H1 (cell line): ENCODE measurements around the gene PCNX1. TPM values are rescaled to one million over a fixed set of nuclear protein-coding genes. Genes with fewer than 3 reads are reported as not detected.

Source experiments
- CTCF ChIA-PET: fragments of 300-600 bp; sonication (Branson Sonifier 250); formaldehyde crosslinking; loops from one replicate; lab custom pipeline; 2021; ENCODE audit not compliant: partially characterized antibody; lab: Charles Lee
- POLR2A ChIA-PET: fragments of 300-600 bp; sonication (Branson Sonifier 250); formaldehyde crosslinking; loops from one replicate; lab custom pipeline; 2021; ENCODE audit warnings: inconsistent platforms; ENCODE audit not compliant: partially characterized antibody; lab: Charles Lee
- DNase-seq, 2 experiments: peaks; one replicate each; pipeline versions ENCODE4 v3.0.0 to v3.0.0-alpha.2; 2010 to 2022; ENCODE audit warnings: low spot score in 2 of 2, low read depth in 1 of 2, mixed read lengths in 1 of 2
- FAIRE-seq: peaks from 2 replicates; lab custom pipeline; 2011; peaks lifted over from hg19 to GRCh38; lab: Jason Lieb, UNC
- H2AFZ ChIP-seq: 2 replicates; pipeline ENCODE4 v1.8.1; 2012; ENCODE audit warnings: low read length, inconsistent platforms
- H2AK5ac ChIP-seq: 2 replicates; pipeline ENCODE4 v1.6.1; 2013; ENCODE audit warnings: low read depth, low read length
- H2BK120ac ChIP-seq: replicated peaks from 2 replicates; pipeline ENCODE3; 2013; ENCODE audit warnings: low read depth, low read length, inconsistent platforms
- H2BK12ac ChIP-seq: 2 replicates; pipeline ENCODE4 v1.6.1; 2013; ENCODE audit warnings: low read depth, low read length
- H2BK15ac ChIP-seq: 2 replicates; pipeline ENCODE4 v1.6.1; 2013; ENCODE audit warnings: low read length
- H2BK20ac ChIP-seq: 2 replicates; pipeline ENCODE4 v1.6.1; 2013; ENCODE audit warnings: low read length
- H2BK5ac ChIP-seq: 2 replicates; pipeline ENCODE4 v1.6.1; 2013; ENCODE audit warnings: low read depth, low read length
- H3K14ac ChIP-seq: 2 replicates; pipeline ENCODE4 v1.6.1; 2013; ENCODE audit warnings: inconsistent platforms; ENCODE audit not compliant: insufficient read length
- H3K18ac ChIP-seq: 2 replicates; pipeline ENCODE4 v1.6.1; 2013; ENCODE audit warnings: low read length; ENCODE audit errors: extremely low read depth
- H3K23ac ChIP-seq: 2 replicates; pipeline ENCODE4 v1.6.1; 2013; ENCODE audit warnings: inconsistent platforms; ENCODE audit not compliant: insufficient read length
- H3K23me2 ChIP-seq: 2 replicates; pipeline ENCODE4 v1.6.1; 2013; ENCODE audit warnings: low read depth, low read length
- H3K27ac ChIP-seq: 2 replicates; pipeline ENCODE4 v1.6.1; 2011; ENCODE audit warnings: low read depth, low read length, inconsistent platforms
- H3K27me3 ChIP-seq, 4 experiments: replicated peaks in 1 of 4; 1 replicate in 1 of 4; 2 replicates in 3 of 4; pipeline versions ENCODE4 v1.6.1 to v1.8.1; 2011 to 2013; ENCODE audit warnings: low read length in 3 of 4, mild to moderate bottlenecking in 3 of 4, inconsistent platforms in 2 of 4, mixed read lengths in 2 of 4, moderate library complexity in 1 of 4; ENCODE audit not compliant: control insufficient read depth in 3 of 4, insufficient read depth in 3 of 4; ENCODE audit errors: extremely low read depth in 1 of 4
- H3K36me3 ChIP-seq, 4 experiments: 2 replicates each; pipeline versions ENCODE4 v1.6.1 to v1.8.1; 2011 to 2013; ENCODE audit warnings: mild to moderate bottlenecking in 4 of 4, low read length in 3 of 4, moderate library complexity in 2 of 4, control low read depth in 1 of 4, inconsistent platforms in 1 of 4; ENCODE audit not compliant: insufficient read depth in 4 of 4, control insufficient read depth in 2 of 4
- H3K4ac ChIP-seq: replicated peaks from 2 replicates; pipeline ENCODE3; 2013; ENCODE audit warnings: low read length, low read depth, mixed read lengths, inconsistent platforms; ENCODE audit not compliant: insufficient read length
- H3K4me1 ChIP-seq, 4 experiments: replicated peaks in 1 of 4; 1 replicate in 1 of 4; 2 replicates in 3 of 4; pipeline versions ENCODE4 v1.6.1 to v1.8.1; 2011 to 2013; ENCODE audit warnings: low read length in 3 of 4, inconsistent platforms in 2 of 4, mixed read lengths in 1 of 4; ENCODE audit not compliant: insufficient read depth in 4 of 4, control insufficient read depth in 3 of 4
- H3K4me2 ChIP-seq, 2 experiments: 2 replicates each; pipeline versions ENCODE4 v1.6.1 to v1.8.1; 2011 to 2013; ENCODE audit warnings: low read depth in 2 of 2, low read length in 2 of 2, control low read depth in 1 of 2, inconsistent platforms in 1 of 2, mild to moderate bottlenecking in 1 of 2; ENCODE audit not compliant: insufficient read depth in 1 of 2
- H3K4me3 ChIP-seq, 4 experiments: fragments of 200-600, 300-600 bp in 1 of 4; sonication (generic), shearing (Covaris generic), sonication (Bioruptor Twin) in 1 of 4; 2 replicates each; pipeline versions ENCODE4 v1.5.1 to v1.8.1; 2011 to 2016; ENCODE audit warnings: low read length in 4 of 4, low read depth in 3 of 4, control low read depth in 2 of 4, inconsistent platforms in 2 of 4, mild to moderate bottlenecking in 2 of 4, mixed read lengths in 1 of 4, moderate library complexity in 1 of 4; ENCODE audit not compliant: insufficient read depth in 2 of 4; ENCODE audit errors: extremely low read depth in 1 of 4
- H3K56ac ChIP-seq: replicated peaks from 2 replicates; pipeline ENCODE3; 2013; ENCODE audit warnings: low read depth, mild to moderate bottlenecking, mixed read lengths, low read length, inconsistent platforms; ENCODE audit not compliant: insufficient read length
- H3K79me1 ChIP-seq: 2 replicates; pipeline ENCODE4 v1.6.1; 2013; ENCODE audit warnings: low read depth, low read length, control low read depth
- H3K79me2 ChIP-seq, 2 experiments: 2 replicates each; pipeline versions ENCODE4 v1.6.1 to v1.8.1; 2012 to 2013; ENCODE audit warnings: low read length in 2 of 2, mild to moderate bottlenecking in 2 of 2, inconsistent platforms in 1 of 2; ENCODE audit not compliant: insufficient read depth in 2 of 2, control insufficient read depth in 1 of 2
- H3K9ac ChIP-seq, 4 experiments: replicated peaks in 1 of 4; 1 replicate in 1 of 4; 2 replicates in 3 of 4; pipeline versions ENCODE4 v1.6.1 to v1.8.1; 2011 to 2013; ENCODE audit warnings: low read depth in 3 of 4, low read length in 3 of 4, control low read depth in 2 of 4, mild to moderate bottlenecking in 2 of 4, moderate library complexity in 2 of 4, inconsistent platforms in 1 of 4; ENCODE audit errors: extremely low read depth in 1 of 4
- H3K9me3 ChIP-seq, 2 experiments: 2 replicates each; pipeline versions ENCODE4 v1.6.1 to v1.8.1; 2012 to 2013; ENCODE audit warnings: mild to moderate bottlenecking in 2 of 2, moderate library complexity in 2 of 2, control low read depth in 1 of 2, inconsistent platforms in 1 of 2, low read depth in 1 of 2, low read length in 1 of 2, mixed read lengths in 1 of 2; ENCODE audit not compliant: insufficient read depth in 2 of 2
- H4K20me1 ChIP-seq, 2 experiments: replicated peaks in 1 of 2; 2 replicates each; pipeline versions ENCODE3 to v1.8.1; 2011 to 2013; ENCODE audit warnings: inconsistent platforms in 2 of 2, low read length in 2 of 2, mild to moderate bottlenecking in 1 of 2; ENCODE audit not compliant: insufficient read depth in 2 of 2, control insufficient read depth in 1 of 2
- H4K5ac ChIP-seq: 2 replicates; pipeline ENCODE4 v1.6.1; 2013; ENCODE audit warnings: low read length, low read depth, mixed read lengths, inconsistent platforms; ENCODE audit not compliant: insufficient read length
- H4K8ac ChIP-seq: 2 replicates; pipeline ENCODE4 v1.8.0; 2013; ENCODE audit warnings: mild to moderate bottlenecking, moderate library complexity, low read length, inconsistent platforms; ENCODE audit not compliant: insufficient read depth; ENCODE audit errors: extremely low read depth
- H4K91ac ChIP-seq: replicated peaks from 2 replicates; pipeline ENCODE3; 2013; ENCODE audit warnings: low read length, mixed read lengths, inconsistent platforms; ENCODE audit not compliant: insufficient read length
- JUN ChIP-seq: IDR thresholded peaks from 2 replicates; pipeline ENCODE4 v1.6.1; 2011; ENCODE audit warnings: low read depth, mild to moderate bottlenecking, improper control_type of control experiment, low read length
- WGBS, 2 experiments: shearing (Covaris generic) in 1 of 2; methylation state at CpG; one replicate each; pipeline versions ENCODE4 v1.1.6 to v1.1.7; 2013 to 2015; ENCODE audit warnings: low lambda C conversion rate in 2 of 2, mixed read lengths in 2 of 2, inconsistent platforms in 1 of 2, low coverage in 1 of 2, missing lambda C conversion rate in 1 of 2; ENCODE audit not compliant: insufficient replicate concordance in 2 of 2, insufficient coverage in 1 of 2, insufficient read length in 1 of 2; ENCODE audit errors: extremely low coverage in 1 of 2, missing lambda C conversion rate in 1 of 2; 5-methylcytosine and 5-hydroxymethylcytosine counted together
- polyA plus RNA-seq, 7 experiments: library from polyadenylated mRNA; depleted of rRNA in 3 of 7; stranded (reverse) in 5 of 7; unstranded in 2 of 7; fragments of >200 nt in 5 of 7; fragments of 200-250 nt in 2 of 7; gene quantifications; 1 replicate in 5 of 7; 2 replicates in 1 of 7; 4 replicates in 1 of 7; pipeline versions ENCODE4 v1.2.1 to v1.2.3, GENCODE V29; 2011 to 2013; ENCODE audit warnings: missing spikeins in 2 of 7, mixed read lengths in 2 of 7
- total RNA-seq: library from RNA; stranded (reverse); fragmentation: NEBNext Ultra II Directional; extraction: Animal tissue kit (Norgen Biotek cat#: 25700); gene quantifications from 2 replicates; pipeline ENCODE4 v1.2.1, GENCODE V29; 2021

PCNX1 gene
- total and polyA plus RNA-seq, 2 of the 8 experiments (the other 6 are each of a cell fraction or from before 2014, with no cell fraction given) = 37.7 to 53.2 TPM

DNA sequence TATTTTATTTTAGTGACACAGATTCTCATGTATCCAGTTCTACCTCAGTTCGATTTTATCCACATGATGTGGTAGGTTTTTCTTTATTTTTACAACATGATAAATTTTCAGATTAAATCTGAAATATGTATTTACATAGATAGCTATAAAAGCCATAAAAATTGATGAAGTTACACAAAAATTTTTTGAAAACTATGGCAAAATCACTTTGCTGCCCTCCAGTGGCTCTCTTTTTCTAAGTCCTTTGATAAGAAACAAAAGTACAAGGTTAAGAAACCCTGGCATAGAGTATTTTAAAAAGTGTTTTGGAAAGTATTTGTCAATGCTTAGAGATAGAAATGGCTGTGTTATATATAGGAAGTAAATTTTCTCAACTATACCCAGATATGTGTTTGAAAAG lies 104.2 kb downstream of the PCNX1 start:
- Histone ChIP-seq H2BK20ac (no peak overlapping the region), H2AFZ (no peak overlapping the region), H3K4me3 (no peak overlapping the region), H3K79me1 (no peaks in the 10 kb centered on the region), H3K4me2 (no peak overlapping the region), H3K9me3 (no peaks in the 10 kb centered on the region), H4K5ac (no peak overlapping the region), H3K23me2 (no peaks in the 10 kb centered on the region), H4K91ac (no peak overlapping the region), H3K14ac (no peak overlapping the region), H3K27me3 (no peaks in the 10 kb centered on the region), H3K56ac (no peak overlapping the region), H2BK15ac (no peak overlapping the region), H3K18ac (no peak overlapping the region), H3K4me1 (no peaks in the 10 kb centered on the region), H2BK12ac (no peak overlapping the region), H4K8ac (no peak overlapping the region), H4K20me1 (no peaks in the 10 kb centered on the region), H3K23ac (no peak overlapping the region), H2BK120ac (no peak overlapping the region), H3K9ac (no peak overlapping the region), H3K79me2 (no peaks in the 10 kb centered on the region), H2AK5ac (no peak overlapping the region), H3K4ac (no peak overlapping the region), H2BK5ac (no peak overlapping the region), H3K27ac (no peak overlapping the region), H3K36me3 (peaks cover 0 to 22% (median 5%) of the 10 kb centered on the region in 4 experiments; a peak in 4 of 8 replicates)
- ChIA-PET CTCF (interaction anchor here (0.7 to 1.0 kb wide), 2 partner anchors 14 to 28 kb away, joined by 3 read pairs; no protein-coding TSS in a partner anchor), POLR2A (no interaction called here)
- WGBS, 2 experiments = 76% methylated on average over 1 of the region's 1 CpG; no CpG with 5 or more reads in 1 of the 2 experiments
- FAIRE-seq = no peak
- no peak for DNase-seq
- TF ChIP-seq JUN = no peak
